K562 (cell line): ENCODE data around the gene DDOST. TPM values are rescaled to one million over a fixed set of nuclear protein-coding genes. Genes with fewer than 3 reads are reported as not detected.

Experiments used
- ATF1 ChIP-seq, 2 experiments: fragments of 450-650 bp in 1 of 2; IDR thresholded peaks; 2 replicates each; pipeline ENCODE4 v1.6.1; 2016; ENCODE audit warnings: missing compliant biosample characterization in 1 of 2, missing genetic modification characterization in 1 of 2
- BHLHE40 ChIP-seq: IDR thresholded peaks from 2 replicates; pipeline ENCODE4 v1.6.1; 2011; ENCODE audit warnings: low read length, improper control_type of control experiment
- HDGF ChIP-seq: fragments of 450-650 bp; IDR thresholded peaks from 2 replicates; pipeline ENCODE4 v1.6.1; 2016
- KLF6 ChIP-seq: fragments of 250-450 bp; sonication (Bioruptor Pico); IDR thresholded peaks from 2 replicates; pipeline ENCODE4 v1.4.0; 2020; ENCODE audit warnings: mild to moderate bottlenecking, moderate library complexity, borderline replicate concordance
- PRDM10 ChIP-seq: fragments of 450-650 bp; IDR thresholded peaks from 2 replicates; pipeline ENCODE4 v1.6.1; 2018; ENCODE audit not compliant: partially characterized antibody
- RAD51 ChIP-seq: fragments of 450-650 bp; IDR thresholded peaks from 2 replicates; pipeline ENCODE4 v1.7.1; 2016; ENCODE audit warnings: low read depth, mild to moderate bottlenecking, borderline replicate concordance
- RREB1 ChIP-seq: fragments of 250-450 bp; sonication (Bioruptor Pico); IDR thresholded peaks from 2 replicates; pipeline ENCODE4 v1.4.0; 2020
- SMARCA5 ChIP-seq: fragments of 450-650 bp; IDR thresholded peaks from 2 replicates; pipeline ENCODE4 v1.6.1; 2016
- TFAP4 ChIP-seq: sonication (generic); formaldehyde crosslinking; IDR thresholded peaks from 2 replicates; pipeline ENCODE4 v1.8.0; 2022; ENCODE audit warnings: missing genetic modification reagents, mild to moderate bottlenecking, moderate library complexity, borderline replicate concordance
- ZBTB11 ChIP-seq, 3 experiments: fragments of 200-800 bp in 1 of 3; fragments of 250-450 bp in 1 of 3; fragments of 450-650 bp in 1 of 3; sonication (Bioruptor Pico) in 1 of 3; sonication (Bioruptor generic) in 1 of 3; formaldehyde crosslinking in 1 of 3; IDR thresholded peaks; 2 replicates each; pipeline versions ENCODE4 v1.6.1 to v1.8.0; 2016 to 2022; ENCODE audit warnings: mild to moderate bottlenecking in 2 of 3, missing genetic modification characterization in 2 of 3, missing compliant biosample characterization in 1 of 3, moderate library complexity in 1 of 3
- ZNF778 ChIP-seq: fragments of 450-650 bp; formaldehyde crosslinking; IDR thresholded peaks from 2 replicates; pipeline ENCODE4 v1.4.0; 2020; ENCODE audit warnings: mild to moderate bottlenecking, moderate library complexity
- polyA plus RNA-seq, 8 experiments: library from polyadenylated mRNA; depleted of rRNA in 4 of 8; stranded (reverse) in 5 of 8; unstranded in 3 of 8; fragments of >200 nt; fragmentation: Nextera tagmentation in 2 of 8; fragmentation: Illumina TruSeq in 1 of 8; extraction: Ambion mirVana in 2 of 8; extraction: Trizol in 1 of 8; gene quantifications; 2 replicates each; pipeline versions ENCODE4 v1.2.1 to v1.2.3, GENCODE V29; 2011 to 2014; ENCODE audit warnings: inconsistent platforms in 1 of 8, missing spikeins in 1 of 8
- total RNA-seq, 7 experiments: library from RNA; depleted of rRNA in 6 of 7; stranded (reverse); fragments of >200 nt in 6 of 7; fragmentation: Illumina TruSeq in 2 of 7; extraction: Trizol in 2 of 7; gene quantifications; 2 replicates each; pipeline versions ENCODE4 v1.2.1 to v1.2.3, GENCODE V29; 2011 to 2021; ENCODE audit warnings: low replicate concordance in 1 of 7

Gene DDOST
- total and polyA plus RNA-seq, 9 of the 15 experiments (the other 6 are each of a cell fraction or from before 2014, with no cell fraction given): 173 to 306 (median 222) TPM

GRCh38 chr1:20696397-20697333 lies 35.5 kb upstream of the DDOST start (continued):
- TF ChIP-seq RREB1: 0 out of 2 replicates have a peak, but pooled peaks have one; percentile 46
- peak; percentile 26; the same call in 1 of the 2 replicates for TF ChIP-seq HDGF
- TF ChIP-seq PRDM10: peak; percentile 72
- peak; percentile 89; the same call in 1 of the 2 replicates for TF ChIP-seq KLF6
- no peak for TF ChIP-seq ATF1 (CRISPR knock-in tag; IDR thresholded peaks at IDR 0.05)
- peak; percentile 36 for TF ChIP-seq ATF1 (tag; IDR thresholded peaks at IDR 0.05)
- TF ChIP-seq TFAP4 (CRISPR knock-in tag): peak; percentile 58; the same call in 1 of the 2 replicates
- TF ChIP-seq ZNF778: no peak
- peak; percentile 100 for TF ChIP-seq BHLHE40
- peak in 1 of 3 experiments; percentile 31; a peak in 1 of 6 replicates for TF ChIP-seq ZBTB11 (CRISPR knock-in tag; IDR thresholded peaks at IDR 0.05)
- peak; percentile 90 for TF ChIP-seq RAD51
- TF ChIP-seq SMARCA5: peak; percentile 85; the same call in 1 of the 2 replicates
